DOHH2 (cell line): Measurements from ENCODE around the gene GPX7.
A peak's percentile ranks its signal among the peaks of the same experiment; 100 is the strongest.

Experiments
- H3F3A ChIP-seq: fragments of 200-600 bp; sonication (generic), shearing (Covaris generic); 2 replicates; pipeline ENCODE4 v1.6.0; 2016; ENCODE audit warnings: antibody characterized with exemption, mild to moderate bottlenecking; ENCODE audit not compliant: control insufficient read depth, insufficient read depth
- H3K27ac ChIP-seq: fragments of 200-600 bp; sonication (generic); 2 replicates; pipeline ENCODE4 v1.5.1; 2014; ENCODE audit warnings: low read depth, mild to moderate bottlenecking, low read length, moderate library complexity
- H3K27me3 ChIP-seq: fragments of 200-600 bp; sonication (generic); 2 replicates; pipeline ENCODE4 v1.6.1; 2014; ENCODE audit warnings: mild to moderate bottlenecking, low read length, mixed read lengths; ENCODE audit not compliant: control insufficient read depth
- H3K36me3 ChIP-seq: fragments of 200-600 bp; sonication (generic); 2 replicates; pipeline ENCODE4 v1.6.1; 2014; ENCODE audit warnings: mild to moderate bottlenecking, low read length, moderate library complexity, mixed read lengths; ENCODE audit not compliant: control insufficient read depth
- H3K4me1 ChIP-seq: fragments of 200-600 bp; sonication (generic); 2 replicates; pipeline ENCODE4 v1.6.1; 2014; ENCODE audit warnings: mild to moderate bottlenecking, low read length, mixed read lengths; ENCODE audit not compliant: control insufficient read depth
- H3K4me2 ChIP-seq: fragments of 200-600 bp; sonication (generic); 2 replicates; pipeline ENCODE4 v1.6.0; 2014; ENCODE audit warnings: mild to moderate bottlenecking, low read length, moderate library complexity
- H3K4me3 ChIP-seq: fragments of 200-600 bp; sonication (generic); 2 replicates; pipeline ENCODE4 v1.5.1; 2014; ENCODE audit warnings: mild to moderate bottlenecking, low read length, mixed read lengths
- H3K79me2 ChIP-seq: fragments of 200-600 bp; sonication (generic); 2 replicates; pipeline ENCODE4 v1.6.1; 2014; ENCODE audit warnings: mild to moderate bottlenecking, low read length, mixed read lengths; ENCODE audit not compliant: control insufficient read depth
- H3K9me2 ChIP-seq: fragments of 200-600 bp; sonication (generic); replicated peaks from 2 replicates; pipeline ENCODE4 v1.6.1; 2014; ENCODE audit warnings: mild to moderate bottlenecking, low read length, mixed read lengths; ENCODE audit not compliant: control insufficient read depth
- H3K9me3 ChIP-seq: fragments of 200-600 bp; sonication (generic); 2 replicates; pipeline ENCODE4 v1.6.1; 2014; ENCODE audit warnings: antibody characterized with exemption, low read length, mixed read lengths; ENCODE audit not compliant: control insufficient read depth, insufficient read depth
- H4K20me1 ChIP-seq: fragments of 200-600 bp; sonication (generic); 2 replicates; pipeline ENCODE4 v1.6.0; 2014; ENCODE audit warnings: low read depth, mild to moderate bottlenecking, antibody characterized with exemption, low read length, moderate library complexity; ENCODE audit not compliant: control insufficient read depth, insufficient read depth
- CTCF ChIP-seq: fragments of 200-600 bp; sonication (generic); IDR thresholded peaks from one replicate; pipeline ENCODE4 v1.5.1; 2014; ENCODE audit warnings: antibody characterized with exemption, mild to moderate bottlenecking, low read depth, low read length; ENCODE audit not compliant: poor library complexity, severe bottlenecking
- EZH2phosphoT487 ChIP-seq: fragments of 200-600 bp; sonication (generic); IDR thresholded peaks from 2 replicates; pipeline ENCODE4 v1.6.1; 2017; ENCODE audit warnings: borderline replicate concordance, mild to moderate bottlenecking, antibody characterized with exemption, low read length, moderate library complexity, mixed read lengths

Gene GPX7

GRCh38 chr1:52603630-52604029 lies 1.5 kb downstream of the GPX7 start:
- H3K4me1 ChIP-seq, result peaks cover 31% of the 10 kb centered on the region
- peak overlapping the region; percentile 63 for H3K4me3 ChIP-seq
- H4K20me1 ChIP-seq, result no peaks in the 10 kb centered on the region
- no peak overlapping the region for H3K27ac ChIP-seq
- H3K27me3 ChIP-seq, result peaks cover 8% of the 10 kb centered on the region; the same call in 1 of the 2 replicates
- H3K9me2 ChIP-seq, result no peaks in the 10 kb centered on the region
- H3K4me2 ChIP-seq, result peak overlapping the region; percentile 65
- no peaks in the 10 kb centered on the region for H3K79me2 ChIP-seq
- H3K9me3 ChIP-seq, result no peaks in the 10 kb centered on the region
- no peak for TF ChIP-seq CTCF
- TF ChIP-seq EZH2phosphoT487, result no peak
- no peaks in the 10 kb centered on the region for H3F3A ChIP-seq
- H3K36me3 ChIP-seq, result no peaks in the 10 kb centered on the region

GRCh38 chr1:52604063-52604770 lies 2.0 kb downstream of the GPX7 start:
- H4K20me1 ChIP-seq, result no peaks in the 10 kb centered on the region
- H3K4me1 ChIP-seq, result peaks cover 31% of the 10 kb centered on the region
- no peaks in the 10 kb centered on the region for H3K9me2 ChIP-seq
- no peaks in the 10 kb centered on the region for H3K36me3 ChIP-seq
- no peaks in the 10 kb centered on the region for H3K9me3 ChIP-seq
- peak overlapping the region; percentile 63 for H3K4me3 ChIP-seq
- peaks cover 8% of the 10 kb centered on the region; the same call in 1 of the 2 replicates for H3K27me3 ChIP-seq
- no peaks in the 10 kb centered on the region for H3F3A ChIP-seq
- TF ChIP-seq EZH2phosphoT487 (no peak), CTCF (no peak)
- no peaks in the 10 kb centered on the region for H3K79me2 ChIP-seq
- no peak overlapping the region for H3K27ac ChIP-seq
- peak overlapping the region; percentile 65 for H3K4me2 ChIP-seq

- H3K4me2 ChIP-seq, result no peak overlapping the region
- TF ChIP-seq CTCF, result no peak
- no peak for TF ChIP-seq EZH2phosphoT487
- H3F3A ChIP-seq, result no peaks in the 10 kb centered on the region
Measured at GRCh38 chr1:52613636-52614373, 11.6 kb downstream of the GPX7 start.

More at GRCh38 chr1:52613636-52614373, 11.6 kb downstream of the GPX7 start:
- Histone ChIP-seq H4K20me1 (no peaks in the 10 kb centered on the region), H3K79me2 (no peaks in the 10 kb centered on the region), H3K36me3 (no peaks in the 10 kb centered on the region), H3K27me3 (no peaks in the 10 kb centered on the region), H3K9me2 (no peaks in the 10 kb centered on the region), H3K4me3 (no peak overlapping the region), H3K27ac (no peak overlapping the region), H3K4me1 (no peaks in the 10 kb centered on the region), H3K9me3 (no peaks in the 10 kb centered on the region)
